Measurements from ENCODE around the gene CYBC1.

CYBC1 gene

DNA sequence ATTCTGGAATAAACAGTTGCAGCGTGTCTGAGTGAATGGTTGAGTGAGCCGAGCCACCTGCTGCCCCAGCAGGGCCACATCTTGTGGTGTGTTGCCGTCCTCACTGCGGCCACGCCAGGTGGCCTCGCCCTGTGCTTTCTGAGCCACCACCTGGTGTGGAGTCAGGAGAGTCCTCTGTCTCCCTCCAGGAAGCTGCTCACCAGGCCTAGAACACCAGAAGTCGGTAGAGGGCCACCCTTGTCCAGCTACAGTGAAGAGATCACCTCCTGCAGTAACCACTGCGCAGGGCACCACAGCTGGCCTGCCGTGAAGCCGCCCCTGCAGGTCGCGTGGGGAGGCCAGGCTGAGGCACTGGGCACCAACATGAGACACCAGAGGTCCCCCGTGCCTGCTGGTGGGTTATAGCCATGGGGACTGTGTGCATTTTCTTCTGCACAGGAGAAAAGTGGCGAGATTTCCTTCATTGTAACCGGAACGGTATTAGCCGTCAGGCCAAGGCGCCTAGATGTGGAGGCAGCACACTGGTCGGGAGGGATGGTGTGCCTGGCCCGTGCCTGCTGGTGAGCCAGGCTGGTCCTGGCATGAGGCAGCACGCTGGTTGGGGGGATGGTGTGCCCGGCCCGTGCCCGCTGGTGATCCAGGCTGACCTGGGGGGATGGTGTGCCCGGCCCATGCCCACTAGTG lies 40.1 kb upstream of the CYBC1 start:
- H3K4me1 ChIP-seq (ENCODE audit: control insufficient read depth, insufficient read depth, low read length, poor library complexity, severe bottlenecking), result no peaks in the 10 kb centered on the region
- WGBS, 2 experiments (ENCODE audit: insufficient coverage in 2 of 2), result 94 to 95% methylated on average over 21 to 22 of the region's 25 CpGs
- H3K36me3 ChIP-seq (ENCODE audit: control insufficient read depth, insufficient read depth, low read length), result peaks cover 33% of the 10 kb centered on the region
- H3K4me3 ChIP-seq (ENCODE audit: extremely low read depth, insufficient read depth, low read length, poor library complexity, severe bottlenecking), result no peak overlapping the region
- H3K27ac ChIP-seq (ENCODE audit: low read depth, low read length, severe bottlenecking), result no peak overlapping the region
- no peaks in the 10 kb centered on the region for H3K9me3 ChIP-seq (ENCODE audit: control insufficient read depth, low read length)

DNA sequence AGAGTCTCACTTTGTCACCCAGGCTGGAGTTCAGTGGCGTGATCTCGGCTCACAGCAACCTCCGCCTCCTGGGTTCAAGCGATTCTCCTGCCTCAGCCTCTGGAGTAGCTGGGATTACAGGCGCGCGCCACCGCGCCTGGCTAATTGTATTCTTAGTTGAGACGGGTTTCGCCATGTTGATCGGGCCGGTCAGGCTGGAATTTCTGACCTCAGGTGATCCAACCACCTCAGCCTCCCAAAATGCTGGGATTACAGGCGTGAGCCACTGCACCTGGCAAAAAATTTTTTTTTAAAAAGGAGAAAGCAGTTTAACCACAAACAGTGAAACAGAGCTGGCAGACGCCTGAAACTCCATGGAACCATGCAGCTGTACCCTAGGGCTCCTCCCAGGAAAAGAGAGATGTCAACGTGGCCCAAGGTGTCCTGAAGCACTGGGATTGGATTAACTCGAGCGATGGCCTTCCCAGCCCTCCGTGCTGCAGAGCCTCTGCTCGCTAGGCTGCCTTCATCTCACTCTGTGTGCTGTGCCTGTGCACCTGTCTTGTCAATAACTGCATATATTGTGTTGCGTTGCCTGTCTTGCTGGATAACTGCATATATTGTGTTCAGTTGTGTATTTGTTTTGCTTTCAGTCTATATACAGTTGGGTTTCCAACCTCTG lies 39.4 kb upstream of the CYBC1 start:
- no peak overlapping the region for H3K4me3 ChIP-seq (ENCODE audit: extremely low read depth, insufficient read depth, low read length, poor library complexity, severe bottlenecking)
- H3K27ac ChIP-seq (ENCODE audit: low read depth, low read length, severe bottlenecking), result no peak overlapping the region
- H3K36me3 ChIP-seq (ENCODE audit: control insufficient read depth, insufficient read depth, low read length), result peaks cover 39% of the 10 kb centered on the region
- 89 to 92% methylated on average over 20 of the region's 21 CpGs for WGBS, 2 experiments (ENCODE audit: insufficient coverage in 2 of 2)
- H3K9me3 ChIP-seq (ENCODE audit: control insufficient read depth, low read length), result no peaks in the 10 kb centered on the region
- H3K4me1 ChIP-seq (ENCODE audit: control insufficient read depth, insufficient read depth, low read length, poor library complexity, severe bottlenecking), result no peaks in the 10 kb centered on the region

DNA sequence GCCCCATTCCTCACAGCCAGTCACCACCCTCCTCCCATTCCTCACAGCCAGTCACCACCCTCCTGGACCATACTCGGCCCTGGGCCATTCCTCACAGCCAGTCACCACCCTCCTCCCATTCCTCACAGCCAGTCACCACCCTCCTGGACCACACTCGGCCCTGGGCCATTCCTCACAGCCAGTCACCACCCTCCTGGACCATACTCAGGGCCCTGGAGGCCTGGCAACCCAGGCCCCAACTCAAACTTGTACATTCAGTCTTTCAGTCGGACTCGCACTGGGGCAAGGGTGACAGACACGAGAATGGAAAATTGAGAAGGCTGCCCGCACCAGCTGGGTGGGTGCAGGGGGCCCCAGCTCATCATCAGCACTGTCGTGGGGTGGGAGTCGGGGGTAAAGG lies 38.6 kb upstream of the CYBC1 start:
- H3K4me3 ChIP-seq (ENCODE audit: extremely low read depth, insufficient read depth, low read length, poor library complexity, severe bottlenecking), result no peak overlapping the region
- H3K36me3 ChIP-seq (ENCODE audit: control insufficient read depth, insufficient read depth, low read length), result peaks cover 48% of the 10 kb centered on the region
- no peaks in the 10 kb centered on the region for H3K4me1 ChIP-seq (ENCODE audit: control insufficient read depth, insufficient read depth, low read length, poor library complexity, severe bottlenecking)
- no peak overlapping the region for H3K27ac ChIP-seq (ENCODE audit: low read depth, low read length, severe bottlenecking)
- no peaks in the 10 kb centered on the region for H3K9me3 ChIP-seq (ENCODE audit: control insufficient read depth, low read length)
- 89 to 90% methylated on average over 8 of the region's 8 CpGs for WGBS, 2 experiments (ENCODE audit: insufficient coverage in 2 of 2)

DNA sequence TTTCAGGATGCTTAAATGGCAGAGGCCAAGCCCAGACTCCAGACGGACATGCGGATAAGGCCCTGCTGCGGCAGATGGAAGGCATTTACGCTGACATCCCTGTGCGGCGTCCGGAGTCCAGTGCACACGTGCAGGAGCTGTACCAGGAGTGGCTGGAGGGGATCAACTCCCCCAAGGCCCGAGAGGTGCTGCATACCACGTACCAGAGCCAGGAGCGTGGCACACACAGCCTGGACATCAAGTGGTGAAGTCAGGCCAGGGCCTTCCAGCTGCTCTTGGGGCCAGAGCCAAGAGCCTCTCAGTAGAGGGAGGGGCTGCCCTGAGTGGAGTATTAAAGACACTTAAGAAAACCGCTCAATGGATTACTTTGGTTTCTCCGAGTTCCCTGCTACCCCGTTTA lies 37.4 kb upstream of the CYBC1 start:
- WGBS, 2 experiments (ENCODE audit: insufficient coverage in 2 of 2), result 94 to 99% methylated on average over 12 to 13 of the region's 14 CpGs
- no peak overlapping the region for H3K27ac ChIP-seq (ENCODE audit: low read depth, low read length, severe bottlenecking)
- no peaks in the 10 kb centered on the region for H3K4me1 ChIP-seq (ENCODE audit: control insufficient read depth, insufficient read depth, low read length, poor library complexity, severe bottlenecking)
- no peak overlapping the region for H3K4me3 ChIP-seq (ENCODE audit: extremely low read depth, insufficient read depth, low read length, poor library complexity, severe bottlenecking)
- peaks cover 60% of the 10 kb centered on the region for H3K36me3 ChIP-seq (ENCODE audit: control insufficient read depth, insufficient read depth, low read length)
- H3K9me3 ChIP-seq (ENCODE audit: control insufficient read depth, low read length), result no peaks in the 10 kb centered on the region

DNA sequence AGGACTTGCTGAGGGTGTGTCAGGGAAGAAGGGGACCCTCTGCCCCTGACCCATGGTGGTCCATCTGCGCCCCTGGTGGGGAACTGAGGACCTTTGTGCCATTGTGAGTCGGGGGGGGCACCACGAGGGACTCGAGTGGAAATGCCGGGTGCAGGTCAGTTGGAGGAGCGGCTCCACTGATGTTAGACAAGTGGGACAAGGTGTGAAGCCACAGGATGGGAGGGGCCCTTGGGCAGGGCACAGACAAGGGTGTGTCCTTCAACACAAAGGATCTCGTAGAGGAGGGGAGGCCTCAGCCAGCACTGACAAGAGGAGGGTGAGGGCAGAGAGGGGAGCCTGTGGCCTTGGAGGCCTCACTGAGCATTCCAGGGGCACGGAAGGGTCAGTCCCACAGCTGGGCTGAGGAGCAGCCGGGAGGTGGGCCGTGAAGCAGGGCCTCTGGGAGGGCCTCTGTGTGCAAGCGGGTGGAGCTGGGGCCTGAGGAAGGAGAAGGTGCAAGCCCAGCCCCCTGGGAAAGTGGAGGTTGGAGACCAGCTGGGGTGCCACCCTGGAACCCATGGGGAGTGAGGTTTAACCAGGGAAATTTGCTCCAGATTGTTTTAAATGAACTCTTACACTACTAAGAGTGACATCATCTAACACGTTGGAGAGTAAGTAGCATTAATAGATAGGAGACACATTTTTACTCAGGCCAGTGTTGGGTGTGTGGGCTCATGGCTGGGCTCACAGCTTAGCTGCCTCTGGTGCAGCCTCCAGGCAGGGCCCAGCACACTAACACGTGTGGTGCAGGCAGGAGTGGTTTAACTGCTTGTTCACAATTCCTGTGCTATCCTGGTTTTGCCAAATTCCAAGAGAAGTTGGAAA lies 35.9 kb upstream of the CYBC1 start:
- Histone ChIP-seq H3K9me3 (ENCODE audit: control insufficient read depth, low read length) (no peaks in the 10 kb centered on the region), H3K4me3 (ENCODE audit: extremely low read depth, insufficient read depth, low read length, poor library complexity, severe bottlenecking) (no peak overlapping the region), H3K4me1 (ENCODE audit: control insufficient read depth, insufficient read depth, low read length, poor library complexity, severe bottlenecking) (no peaks in the 10 kb centered on the region), H3K27ac (ENCODE audit: low read depth, low read length, severe bottlenecking) (no peak overlapping the region), H3K36me3 (ENCODE audit: control insufficient read depth, insufficient read depth, low read length) (peaks cover 74% of the 10 kb centered on the region)
- 93 to 96% methylated on average over 9 to 11 of the region's 13 CpGs for WGBS, 2 experiments (ENCODE audit: insufficient coverage in 2 of 2)

DNA sequence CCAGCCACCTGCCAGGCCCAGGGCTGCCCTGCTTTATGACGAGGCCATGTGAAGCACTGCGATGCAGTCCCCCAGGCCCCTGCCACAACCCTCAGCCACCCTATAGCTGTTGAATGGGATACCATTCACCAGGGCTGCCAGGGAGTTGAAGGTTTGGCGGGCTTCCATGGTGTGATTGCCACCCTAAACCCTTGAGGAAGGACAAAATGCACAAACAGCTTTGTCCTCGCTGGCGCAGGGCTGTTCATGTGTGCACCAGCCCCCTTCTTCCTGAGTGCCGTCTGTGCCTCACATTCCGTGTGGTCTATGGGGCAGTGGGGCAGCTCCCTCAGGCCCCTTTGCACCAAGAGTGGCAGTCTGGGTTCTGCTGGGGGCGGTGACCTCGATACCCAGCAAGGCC lies 33.3 kb upstream of the CYBC1 start:
- no peaks in the 10 kb centered on the region for H3K9me3 ChIP-seq (ENCODE audit: control insufficient read depth, low read length)
- H3K4me1 ChIP-seq (ENCODE audit: control insufficient read depth, insufficient read depth, low read length, poor library complexity, severe bottlenecking), result no peaks in the 10 kb centered on the region
- H3K4me3 ChIP-seq (ENCODE audit: extremely low read depth, insufficient read depth, low read length, poor library complexity, severe bottlenecking), result no peak overlapping the region
- peaks cover 92% of the 10 kb centered on the region for H3K36me3 ChIP-seq (ENCODE audit: control insufficient read depth, insufficient read depth, low read length)
- no peak overlapping the region for H3K27ac ChIP-seq (ENCODE audit: low read depth, low read length, severe bottlenecking)
- WGBS, 2 experiments (ENCODE audit: insufficient coverage in 2 of 2), result 88 to 93% methylated on average over 7 to 8 of the region's 9 CpGs

DNA sequence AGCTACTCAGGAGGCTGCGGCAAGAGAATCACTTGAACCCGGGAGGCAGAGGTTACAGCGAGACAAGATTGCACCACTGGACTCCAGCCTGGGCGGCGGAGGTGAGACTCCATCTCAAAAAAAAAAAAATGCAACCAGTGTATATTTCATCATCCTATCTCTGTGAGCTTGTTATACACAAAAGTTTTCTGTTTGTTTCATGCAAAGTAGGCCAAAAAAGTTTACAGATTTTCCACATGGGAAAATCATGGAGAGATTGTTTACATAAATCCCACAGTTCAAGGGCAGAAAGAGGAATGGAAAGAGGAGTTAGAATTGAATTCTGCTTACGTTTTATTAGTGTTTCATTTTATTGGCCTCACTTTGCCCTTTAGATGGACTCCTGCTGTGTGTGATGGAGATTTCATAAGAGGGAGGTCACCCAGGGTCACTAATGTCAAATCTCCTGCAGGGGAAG lies 32.7 kb upstream of the CYBC1 start:
- no peak overlapping the region for H3K4me3 ChIP-seq (ENCODE audit: extremely low read depth, insufficient read depth, low read length, poor library complexity, severe bottlenecking)
- WGBS, 2 experiments (ENCODE audit: insufficient coverage in 2 of 2), result 94 to 100% methylated on average over 4 of the region's 6 CpGs
- H3K36me3 ChIP-seq (ENCODE audit: control insufficient read depth, insufficient read depth, low read length), result peaks cover 93% of the 10 kb centered on the region
- H3K27ac ChIP-seq (ENCODE audit: low read depth, low read length, severe bottlenecking), result no peak overlapping the region
- no peaks in the 10 kb centered on the region for H3K4me1 ChIP-seq (ENCODE audit: control insufficient read depth, insufficient read depth, low read length, poor library complexity, severe bottlenecking)
- no peaks in the 10 kb centered on the region for H3K9me3 ChIP-seq (ENCODE audit: control insufficient read depth, low read length)

DNA sequence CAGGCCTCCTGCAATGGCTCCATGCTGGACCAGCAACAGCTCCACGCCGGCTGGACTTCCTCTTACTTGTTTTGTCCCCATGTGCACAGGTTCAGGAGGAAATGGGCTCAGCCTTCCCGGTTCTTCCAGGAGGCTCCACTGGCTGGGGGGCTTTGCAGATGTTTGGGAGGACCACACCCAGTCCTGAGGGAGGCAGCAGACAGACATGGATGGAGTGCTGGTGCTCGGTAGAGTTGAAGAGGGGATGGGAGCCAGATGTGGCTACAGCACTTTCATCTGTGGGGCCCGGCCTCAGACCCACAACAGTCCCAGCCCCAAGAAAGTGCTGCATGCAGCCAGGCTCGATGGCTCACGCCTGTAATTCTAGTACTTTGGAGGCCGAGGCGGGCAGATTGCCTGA lies 29.8 kb upstream of the CYBC1 start:
- H3K27ac ChIP-seq (ENCODE audit: low read depth, low read length, severe bottlenecking), result no peak overlapping the region
- no peaks in the 10 kb centered on the region for H3K4me1 ChIP-seq (ENCODE audit: control insufficient read depth, insufficient read depth, low read length, poor library complexity, severe bottlenecking)
- no peaks in the 10 kb centered on the region for H3K9me3 ChIP-seq (ENCODE audit: control insufficient read depth, low read length)
- WGBS, 2 experiments (ENCODE audit: insufficient coverage in 2 of 2), result 97 to 98% methylated on average over 8 to 9 of the region's 9 CpGs
- H3K4me3 ChIP-seq (ENCODE audit: extremely low read depth, insufficient read depth, low read length, poor library complexity, severe bottlenecking), result no peak overlapping the region
- H3K36me3 ChIP-seq (ENCODE audit: control insufficient read depth, insufficient read depth, low read length), result peaks cover 95% of the 10 kb centered on the region

DNA sequence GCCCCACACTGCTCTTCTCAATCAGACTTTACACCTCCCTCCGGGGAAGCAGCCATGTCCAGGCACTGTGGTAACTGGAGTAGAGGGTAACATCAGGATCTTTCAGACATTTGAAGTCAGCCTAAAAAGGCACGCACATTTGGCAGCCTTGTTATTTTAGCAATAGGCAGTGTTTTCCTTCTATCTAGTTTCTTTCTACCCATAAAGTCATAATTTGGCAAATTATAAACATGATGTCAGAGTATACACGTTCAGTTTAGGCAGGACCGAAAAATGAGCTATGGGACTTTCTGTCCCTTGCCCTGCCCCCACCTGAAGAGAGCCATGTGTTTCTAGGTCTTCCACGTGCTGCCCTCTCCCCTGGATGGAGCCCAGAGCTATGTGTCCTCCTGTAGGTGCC lies 29.1 kb upstream of the CYBC1 start:
- H3K4me3 ChIP-seq (ENCODE audit: extremely low read depth, insufficient read depth, low read length, poor library complexity, severe bottlenecking), result no peak overlapping the region
- 98 to 100% methylated on average over 2 to 3 of the region's 5 CpGs for WGBS, 2 experiments (ENCODE audit: insufficient coverage in 2 of 2)
- no peaks in the 10 kb centered on the region for H3K9me3 ChIP-seq (ENCODE audit: control insufficient read depth, low read length)
- H3K36me3 ChIP-seq (ENCODE audit: control insufficient read depth, insufficient read depth, low read length), result peaks cover 94% of the 10 kb centered on the region
- H3K27ac ChIP-seq (ENCODE audit: low read depth, low read length, severe bottlenecking), result no peak overlapping the region
- no peaks in the 10 kb centered on the region for H3K4me1 ChIP-seq (ENCODE audit: control insufficient read depth, insufficient read depth, low read length, poor library complexity, severe bottlenecking)

DNA sequence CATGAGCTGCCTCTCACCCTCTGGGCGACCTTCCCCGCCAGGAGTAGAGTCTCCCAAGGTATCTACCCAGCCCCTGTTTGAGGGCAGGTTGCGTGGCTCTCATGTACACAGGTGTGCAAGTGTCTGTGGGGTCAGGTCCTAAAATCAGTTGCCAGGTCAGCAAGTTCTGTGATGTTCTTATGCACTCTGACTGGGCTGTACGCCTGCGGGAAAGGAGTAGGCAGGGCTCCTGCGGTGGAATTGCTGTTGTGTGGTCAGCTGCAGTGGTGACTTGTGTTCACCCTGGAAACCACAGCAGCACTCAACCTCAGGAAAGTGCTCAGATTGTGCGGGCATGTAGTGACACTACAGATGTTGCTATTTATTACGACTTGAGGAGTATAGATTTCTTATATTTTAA lies 27.4 kb upstream of the CYBC1 start:
- H3K27ac ChIP-seq (ENCODE audit: low read depth, low read length, severe bottlenecking), result no peak overlapping the region
- H3K36me3 ChIP-seq (ENCODE audit: control insufficient read depth, insufficient read depth, low read length), result peaks cover 88% of the 10 kb centered on the region
- H3K4me1 ChIP-seq (ENCODE audit: control insufficient read depth, insufficient read depth, low read length, poor library complexity, severe bottlenecking), result no peaks in the 10 kb centered on the region
- no peak overlapping the region for H3K4me3 ChIP-seq (ENCODE audit: extremely low read depth, insufficient read depth, low read length, poor library complexity, severe bottlenecking)
- WGBS, 2 experiments (ENCODE audit: insufficient coverage in 2 of 2), result 96 to 97% methylated on average over 5 to 7 of the region's 8 CpGs
- no peaks in the 10 kb centered on the region for H3K9me3 ChIP-seq (ENCODE audit: control insufficient read depth, low read length)
